Left forelimb (tissue), 1 donor: ENCODE data around the gene SSC5D.

Experiments used
- DNase-seq: peaks from one replicate; pipeline ENCODE4 v3.0.0-alpha.2; 2018; ENCODE audit warnings: low spot score

Gene SSC5D

GRCh38 chr19:55554741-55555152 is 66.5 kb downstream of the SSC5D start:
- DNase-seq, result no peak

- no peak for DNase-seq
Measured at GRCh38 chr19:55559684-55560083, 71.4 kb downstream of the SSC5D start.

- DNase-seq, result no peak
Measured at GRCh38 chr19:55563261-55563690, 75.0 kb downstream of the SSC5D start.

GRCh38 chr19:55566823-55567222 is 78.6 kb downstream of the SSC5D start:
- DNase-seq, result no peak

GRCh38 chr19:55567708-55568328 is 79.6 kb downstream of the SSC5D start:
- no peak for DNase-seq
